PC-9 (cell line): ENCODE results near the gene LYST.

Source experiments
- EZH2 ChIP-seq: fragments of 200-600 bp; sonication (generic); IDR thresholded peaks from 2 replicates; pipeline ENCODE4 v1.8.0; 2017; ENCODE audit warnings: antibody characterized with exemption, low read depth
- TF ChIP-seq, protein P1 (sequence below): fragments of 200-600 bp; sonication (generic); conservative IDR thresholded peaks from 2 replicates; pipeline ENCODE4 v1.6.1; 2017; ENCODE audit warnings: mixed run types, antibody characterized with exemption, mild to moderate bottlenecking, moderate library complexity

DNA sequence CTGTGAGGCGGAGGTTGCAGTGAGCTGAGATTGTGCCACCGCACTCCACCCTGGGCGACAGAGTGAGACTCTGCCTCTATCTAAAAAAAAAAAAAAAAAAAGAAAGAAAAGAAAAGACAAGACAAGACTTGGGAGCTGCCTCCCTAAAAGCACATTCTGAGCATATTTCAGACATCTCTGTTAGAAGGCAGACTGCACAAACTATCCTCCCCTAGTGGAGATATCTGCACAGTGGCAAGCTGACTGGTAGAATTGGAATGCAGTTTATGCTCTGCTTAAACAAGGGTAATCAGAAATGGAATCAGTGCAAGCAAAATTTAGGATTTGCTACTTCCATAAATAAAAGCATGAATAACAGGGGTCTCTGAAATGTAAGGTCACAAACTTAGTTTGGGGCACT, 248.9 kb downstream of the LYST start:
- TF ChIP-seq, protein P1, sequence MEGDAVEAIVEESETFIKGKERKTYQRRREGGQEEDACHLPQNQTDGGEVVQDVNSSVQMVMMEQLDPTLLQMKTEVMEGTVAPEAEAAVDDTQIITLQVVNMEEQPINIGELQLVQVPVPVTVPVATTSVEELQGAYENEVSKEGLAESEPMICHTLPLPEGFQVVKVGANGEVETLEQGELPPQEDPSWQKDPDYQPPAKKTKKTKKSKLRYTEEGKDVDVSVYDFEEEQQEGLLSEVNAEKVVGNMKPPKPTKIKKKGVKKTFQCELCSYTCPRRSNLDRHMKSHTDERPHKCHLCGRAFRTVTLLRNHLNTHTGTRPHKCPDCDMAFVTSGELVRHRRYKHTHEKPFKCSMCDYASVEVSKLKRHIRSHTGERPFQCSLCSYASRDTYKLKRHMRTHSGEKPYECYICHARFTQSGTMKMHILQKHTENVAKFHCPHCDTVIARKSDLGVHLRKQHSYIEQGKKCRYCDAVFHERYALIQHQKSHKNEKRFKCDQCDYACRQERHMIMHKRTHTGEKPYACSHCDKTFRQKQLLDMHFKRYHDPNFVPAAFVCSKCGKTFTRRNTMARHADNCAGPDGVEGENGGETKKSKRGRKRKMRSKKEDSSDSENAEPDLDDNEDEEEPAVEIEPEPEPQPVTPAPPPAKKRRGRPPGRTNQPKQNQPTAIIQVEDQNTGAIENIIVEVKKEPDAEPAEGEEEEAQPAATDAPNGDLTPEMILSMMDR = no peak
- TF ChIP-seq EZH2 = no peak
